HEK293T (cell line): Measurements from ENCODE around the gene SLC22A9.

ENCODE experiments used
- CTCF ChIA-PET: fragments of 350-600 bp; formaldehyde crosslinking; extraction: SDS; loops from one replicate; lab custom pipeline; 2021; ENCODE audit warnings: antibody characterized with exemption, inconsistent platforms; lab: Yijun Ruan, JAX
- POLR2A ChIA-PET: fragments of 350-600 bp; formaldehyde crosslinking; extraction: SDS; loops from one replicate; lab custom pipeline; 2020; ENCODE audit warnings: antibody characterized with exemption, inconsistent platforms; lab: Yijun Ruan, JAX
- DNase-seq: peaks from one replicate; pipeline ENCODE4 v3.0.0; 2012; ENCODE audit warnings: mixed read lengths; ENCODE audit errors: extremely low spot score
- ARNT ChIP-seq: fragments of 450-650 bp; IDR thresholded peaks from 2 replicates; pipeline ENCODE4 v1.6.1; 2017; ENCODE audit warnings: mild to moderate bottlenecking
- BHLHE40 ChIP-seq: fragments of 450-650 bp; IDR thresholded peaks from 2 replicates; pipeline ENCODE4 v1.6.1; 2016; ENCODE audit warnings: mild to moderate bottlenecking, moderate library complexity, borderline replicate concordance
- CTBP1 ChIP-seq: fragments of 450-650 bp; IDR thresholded peaks from 2 replicates; pipeline ENCODE4 v1.6.1; 2016; ENCODE audit warnings: borderline replicate concordance
- ELF4 ChIP-seq: fragments of 450-650 bp; IDR thresholded peaks from 2 replicates; pipeline ENCODE4 v1.6.1; 2017; ENCODE audit warnings: antibody characterized with exemption
- FOXA1 ChIP-seq: fragments of 450-650 bp; IDR thresholded peaks from 2 replicates; pipeline ENCODE4 v1.6.1; 2016; ENCODE audit warnings: mild to moderate bottlenecking
- FOXK2 ChIP-seq: fragments of 450-650 bp; IDR thresholded peaks from 2 replicates; pipeline ENCODE4 v1.6.1; 2016; ENCODE audit warnings: mild to moderate bottlenecking
- FOXM1 ChIP-seq: fragments of 450-650 bp; IDR thresholded peaks from 2 replicates; pipeline ENCODE4 v1.6.1; 2017; ENCODE audit warnings: mild to moderate bottlenecking, borderline replicate concordance
- HDGF ChIP-seq: fragments of 450-650 bp; IDR thresholded peaks from 2 replicates; pipeline ENCODE4 v1.6.1; 2017; ENCODE audit warnings: antibody characterized with exemption, borderline replicate concordance
- L3MBTL2 ChIP-seq: fragments of 450-650 bp; conservative IDR thresholded peaks from 2 replicates; pipeline ENCODE4 v1.6.1; 2016; ENCODE audit warnings: mild to moderate bottlenecking
- LEF1 ChIP-seq: fragments of 450-650 bp; IDR thresholded peaks from 2 replicates; pipeline ENCODE4 v1.6.1; 2017; ENCODE audit warnings: mild to moderate bottlenecking, borderline replicate concordance
- NFRKB ChIP-seq: fragments of 450-650 bp; IDR thresholded peaks from 2 replicates; pipeline ENCODE4 v1.6.1; 2016; ENCODE audit warnings: mild to moderate bottlenecking, moderate library complexity
- SP1 ChIP-seq: fragments of 450-650 bp; IDR thresholded peaks from 2 replicates; pipeline ENCODE4 v1.6.1; 2017
- SUZ12 ChIP-seq: fragments of 450-650 bp; IDR thresholded peaks from 2 replicates; pipeline ENCODE4 v1.6.1; 2016; ENCODE audit warnings: mild to moderate bottlenecking
- TARDBP ChIP-seq: fragments of 450-650 bp; IDR thresholded peaks from 2 replicates; pipeline ENCODE4 v1.6.1; 2016
- ZNF384 ChIP-seq: fragments of 450-650 bp; IDR thresholded peaks from 2 replicates; pipeline ENCODE4 v1.6.1; 2016
- TF ChIP-seq, protein P1 (sequence below): fragments of 450-650 bp; IDR thresholded peaks from 2 replicates; pipeline ENCODE4 v1.6.1; 2016

The SLC22A9 gene

DNA sequence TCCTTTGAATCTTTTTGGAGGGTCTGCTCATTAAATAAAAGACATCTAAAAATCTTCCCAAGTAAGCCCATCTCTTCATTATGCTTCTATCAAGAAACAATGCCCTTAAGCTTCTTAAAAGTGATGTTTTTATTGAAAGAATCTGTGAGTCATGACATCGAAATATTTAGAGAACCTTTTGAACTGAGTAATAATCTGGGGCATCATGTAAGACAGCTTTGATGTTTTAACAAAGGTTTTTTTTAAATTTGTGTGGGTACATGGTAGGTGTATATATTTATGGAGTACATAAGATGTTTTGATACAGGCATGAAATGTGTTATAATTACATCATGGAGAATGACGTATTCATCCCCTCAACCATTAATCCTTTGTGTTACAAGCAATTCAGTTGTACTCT is 74.6 kb downstream of the SLC22A9 start:
- CTCF ChIA-PET, result no interaction called here
- TF ChIP-seq L3MBTL2 (no peak), BHLHE40 (no peak), CTBP1 (no peak), FOXA1 (no peak), HDGF (no peak), SP1 (no peak)
- TF ChIP-seq, protein P1, sequence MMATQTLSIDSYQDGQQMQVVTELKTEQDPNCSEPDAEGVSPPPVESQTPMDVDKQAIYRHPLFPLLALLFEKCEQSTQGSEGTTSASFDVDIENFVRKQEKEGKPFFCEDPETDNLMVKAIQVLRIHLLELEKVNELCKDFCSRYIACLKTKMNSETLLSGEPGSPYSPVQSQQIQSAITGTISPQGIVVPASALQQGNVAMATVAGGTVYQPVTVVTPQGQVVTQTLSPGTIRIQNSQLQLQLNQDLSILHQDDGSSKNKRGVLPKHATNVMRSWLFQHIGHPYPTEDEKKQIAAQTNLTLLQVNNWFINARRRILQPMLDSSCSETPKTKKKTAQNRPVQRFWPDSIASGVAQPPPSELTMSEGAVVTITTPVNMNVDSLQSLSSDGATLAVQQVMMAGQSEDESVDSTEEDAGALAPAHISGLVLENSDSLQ, result no peak

DNA sequence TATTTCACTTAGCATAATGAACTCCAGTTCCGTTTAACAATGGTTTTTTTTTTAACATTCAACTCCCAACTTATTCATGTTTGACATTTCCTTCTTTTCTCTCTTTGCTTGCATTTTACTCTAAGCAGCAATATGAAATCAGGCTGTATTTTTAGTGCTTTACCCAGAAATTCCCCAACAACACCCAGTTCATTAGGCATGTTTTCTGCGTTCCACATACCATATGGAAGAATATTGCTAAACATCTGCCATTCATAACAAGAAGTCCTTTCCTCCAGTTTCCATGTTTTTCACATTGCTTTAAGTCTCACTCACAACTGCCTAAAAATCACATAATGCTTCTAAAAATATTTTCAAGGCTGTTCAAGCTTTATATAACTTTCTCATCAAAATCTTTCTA is 75.5 kb downstream of the SLC22A9 start:
- no peak for DNase-seq
- ChIA-PET CTCF (no interaction called here), POLR2A (no interaction called here)
- TF ChIP-seq, protein P1, result no peak
- no peak for TF ChIP-seq ELF4
- no peak for TF ChIP-seq CTBP1
- TF ChIP-seq FOXM1, result no peak
- TF ChIP-seq TARDBP, result no peak
- TF ChIP-seq ARNT, result no peak
- no peak for TF ChIP-seq ZNF384
- TF ChIP-seq LEF1, result no peak
- no peak for TF ChIP-seq L3MBTL2
- TF ChIP-seq HDGF, result no peak
- no peak for TF ChIP-seq NFRKB
- TF ChIP-seq FOXA1, result no peak
- no peak for TF ChIP-seq FOXK2
- no peak for TF ChIP-seq SP1
- TF ChIP-seq SUZ12, result no peak
- no peak for TF ChIP-seq BHLHE40

More for the DNA sequence above, 74.6 kb downstream of the SLC22A9 start:
- POLR2A ChIA-PET, result no interaction called here
- DNase-seq, result no peak

DNA sequence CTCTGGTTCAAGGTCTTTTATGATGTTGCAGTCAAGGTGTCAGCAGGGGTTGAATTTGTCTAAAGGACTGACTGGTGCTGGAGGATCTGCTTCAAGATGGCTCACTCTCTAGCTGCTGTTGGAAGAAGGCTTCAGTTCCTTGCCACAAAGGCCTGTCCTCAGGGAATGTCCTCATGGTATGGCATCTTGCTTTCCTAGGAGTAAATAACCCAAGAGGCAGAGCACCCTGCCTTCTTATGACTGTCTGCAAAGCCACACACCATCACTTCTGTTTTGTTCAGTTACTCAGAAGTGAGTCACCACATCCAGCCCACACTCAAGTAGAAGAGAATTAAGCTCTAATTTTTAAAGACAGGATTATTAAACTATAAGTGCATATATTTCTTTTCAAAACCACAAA is 76.1 kb downstream of the SLC22A9 start:
- DNase-seq, result no peak
- TF ChIP-seq ZNF384 (no peak), LEF1 (no peak), NFRKB (no peak), CTBP1 (no peak), FOXM1 (no peak), FOXA1 (no peak), HDGF (no peak), BHLHE40 (no peak), SP1 (no peak), ARNT (no peak), ELF4 (no peak)
- TF ChIP-seq, protein P1, result no peak
- POLR2A ChIA-PET, result no interaction called here
- CTCF ChIA-PET, result no interaction called here

DNA sequence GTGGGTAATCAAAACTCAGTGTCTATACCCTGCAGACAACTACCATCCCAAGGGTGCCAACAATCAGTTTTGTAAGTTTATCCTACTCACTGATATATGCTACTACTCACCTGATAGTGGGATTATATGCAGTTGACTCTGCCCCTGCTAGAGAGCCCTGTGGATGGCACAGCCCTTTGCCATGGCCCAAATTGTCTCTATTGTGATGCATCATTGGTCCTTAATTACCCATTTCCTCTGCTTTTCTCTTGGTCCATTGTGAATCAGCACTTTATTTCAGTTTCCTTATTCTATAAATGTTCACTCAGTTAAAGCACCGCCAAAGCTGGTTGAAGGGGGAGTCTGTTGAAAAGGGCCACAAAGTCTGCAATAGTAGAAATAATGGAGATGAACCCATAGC is 79.1 kb downstream of the SLC22A9 start:
- DNase-seq, result no peak
- TF ChIP-seq ZNF384, result no peak
- TF ChIP-seq, protein P1, result no peak
- TF ChIP-seq ELF4, result no peak
- TF ChIP-seq NFRKB, result no peak
- no peak for TF ChIP-seq SP1
- no peak for TF ChIP-seq L3MBTL2
- TF ChIP-seq FOXK2, result no peak
- TF ChIP-seq CTBP1, result no peak
- TF ChIP-seq SUZ12, result no peak
- no peak for TF ChIP-seq TARDBP
- TF ChIP-seq FOXA1, result no peak
- TF ChIP-seq ARNT, result no peak
- TF ChIP-seq BHLHE40, result no peak
- no peak for TF ChIP-seq FOXM1
- ChIA-PET POLR2A (no interaction called here), CTCF (no interaction called here)

DNA sequence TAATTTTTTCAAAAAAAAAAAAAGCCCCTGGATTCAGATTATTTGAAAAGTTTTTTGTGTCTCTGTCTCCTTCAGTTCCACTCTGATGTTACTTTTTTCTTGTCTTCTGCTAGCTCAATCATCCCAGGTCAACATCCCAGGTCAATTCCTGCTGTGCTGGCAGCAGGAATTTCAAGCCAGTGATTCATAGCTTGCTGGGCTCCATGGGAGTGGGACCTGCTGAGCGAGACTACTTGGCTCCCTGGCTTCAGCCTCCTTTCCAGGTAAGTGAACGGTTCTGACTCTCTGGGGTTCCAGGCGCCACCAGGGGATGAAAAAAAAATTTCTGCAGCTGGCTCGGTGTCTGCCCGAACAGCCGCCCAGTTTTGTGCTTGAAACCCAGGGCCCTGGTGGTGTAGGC is 90.0 kb downstream of the SLC22A9 start:
- TF ChIP-seq LEF1, result no peak
- TF ChIP-seq, protein P1, result peak; percentile 56
- DNase-seq, result no peak
- ChIA-PET POLR2A (no interaction called here), CTCF (interaction anchor here (0.5 kb wide), 1 partner anchor 68 kb away, joined by 3 read pairs; no protein-coding TSS in a partner anchor)
